GM19023 (cell line): Measurements from ENCODE around the gene PRKAG2.
"Not testable (repeated sequence)": the region's sequence is repeated elsewhere in the genome, so short reads cannot be mapped to it uniquely, and the experiment has no call there.

Experiments used
- ATAC-seq: cut with Tn5 transposase; IDR thresholded peaks from one replicate; pipeline ENCODE4 v1.9.1; 2021; ENCODE audit warnings: mild to moderate bottlenecking, moderate library complexity; ENCODE audit not compliant: unreplicated experiment

PRKAG2 gene

GRCh38 chr7:151837285-151838042, 39.5 kb downstream of the PRKAG2 start:
- ATAC-seq, result no peak

GRCh38 chr7:151836927-151837205, 40.0 kb downstream of the PRKAG2 start:
- ATAC-seq, result no peak

GRCh38 chr7:151836191-151836926, 40.6 kb downstream of the PRKAG2 start:
- ATAC-seq, result no peak

- ATAC-seq, result no peak
Observed at GRCh38 chr7:151835636-151836035, 41.3 kb downstream of the PRKAG2 start.

GRCh38 chr7:151834271-151835035, 42.5 kb downstream of the PRKAG2 start:
- no peak for ATAC-seq

GRCh38 chr7:151833691-151834090, 43.2 kb downstream of the PRKAG2 start:
- ATAC-seq, result no peak

- no peak for ATAC-seq
Observed at GRCh38 chr7:151833213-151833651, 43.7 kb downstream of the PRKAG2 start.

GRCh38 chr7:151832656-151833055, 44.3 kb downstream of the PRKAG2 start:
- ATAC-seq, result no peak

- ATAC-seq, result no peak
Observed at GRCh38 chr7:151832138-151832537, 44.8 kb downstream of the PRKAG2 start.

GRCh38 chr7:151831606-151832005, 45.3 kb downstream of the PRKAG2 start:
- ATAC-seq, result no peak

GRCh38 chr7:151830121-151830830, 46.6 kb downstream of the PRKAG2 start:
- no peak for ATAC-seq

GRCh38 chr7:151829707-151830106, 47.2 kb downstream of the PRKAG2 start:
- no peak for ATAC-seq

GRCh38 chr7:151827620-151828019, 49.3 kb downstream of the PRKAG2 start:
- no peak for ATAC-seq

- ATAC-seq, result not testable (repeated sequence)
Observed at GRCh38 chr7:151826316-151826715, 50.6 kb downstream of the PRKAG2 start.

GRCh38 chr7:151825721-151826120, 51.2 kb downstream of the PRKAG2 start:
- ATAC-seq, result no peak

GRCh38 chr7:151824373-151824933, 52.5 kb downstream of the PRKAG2 start:
- no peak for ATAC-seq

- ATAC-seq, result no peak
Observed at GRCh38 chr7:151823566-151824372, 53.1 kb downstream of the PRKAG2 start.

GRCh38 chr7:151822541-151823181, 54.3 kb downstream of the PRKAG2 start:
- ATAC-seq, result no peak

GRCh38 chr7:151821806-151822540, 54.9 kb downstream of the PRKAG2 start:
- no peak for ATAC-seq
